ENCODE measurements around the gene FLII. TPM values are rescaled to one million over a fixed set of nuclear protein-coding genes. Genes with fewer than 3 reads are reported as not detected.
A peak's percentile ranks its signal among the peaks of the same experiment; 100 is the strongest.
"Not testable (repeated sequence)": the region's sequence is repeated elsewhere in the genome, so short reads cannot be mapped to it uniquely, and the experiment has no call there.

Gene FLII
- total RNA-seq, 1 donor from 2014 or later: 275 TPM

- Mint-ChIP-seq H3K9me3 (no peaks in the 10 kb centered on the region), H3K36me3 (ENCODE audit: low read depth) (peaks cover 3% of the 10 kb centered on the region), H3K4me3 (no peak overlapping the region), H3K27ac (no peak overlapping the region), H3K4me1 (peaks cover 19% of the 10 kb centered on the region), H3K27me3 (peaks cover 2% of the 10 kb centered on the region)
- DNase-seq: no peak
- intact Hi-C loops (cut with micrococcal nuclease): loop anchor here (5.0 kb wide), 1 partner anchor 87 kb away; no protein-coding TSS in a partner anchor
These were observed 29.3 kb downstream of the FLII start for GRCh38 chr17:18229254-18229653.

GRCh38 chr17:18228176-18228682 lies 30.3 kb downstream of the FLII start:
- DNase-seq: no peak
- Mint-ChIP-seq H3K4me1 (peaks cover 19% of the 10 kb centered on the region), H3K9me3 (no peaks in the 10 kb centered on the region), H3K27ac (no peak overlapping the region), H3K4me3 (no peak overlapping the region), H3K36me3 (ENCODE audit: low read depth) (peaks cover 3% of the 10 kb centered on the region), H3K27me3 (peaks cover 2% of the 10 kb centered on the region)
- intact Hi-C loops (cut with micrococcal nuclease): loop anchor here (5.0 kb wide), 1 partner anchor 86 kb away; no protein-coding TSS in a partner anchor

GRCh38 chr17:18227635-18228034 lies 30.9 kb downstream of the FLII start:
- no peak for DNase-seq
- Mint-ChIP-seq H3K4me1 (peaks cover 19% of the 10 kb centered on the region), H3K4me3 (no peak overlapping the region), H3K36me3 (ENCODE audit: low read depth) (peaks cover 3% of the 10 kb centered on the region), H3K27ac (no peak overlapping the region), H3K27me3 (peaks cover 2% of the 10 kb centered on the region), H3K9me3 (no peaks in the 10 kb centered on the region)
- intact Hi-C loops (cut with micrococcal nuclease): loop anchor here (5.0 kb wide), 1 partner anchor 85 kb away; no protein-coding TSS in a partner anchor

- H3K9me3 Mint-ChIP-seq: no peaks in the 10 kb centered on the region
These were observed 32.1 kb downstream of the FLII start for GRCh38 chr17:18226284-18226945.

GRCh38 chr17:18225642-18226283 lies 32.8 kb downstream of the FLII start:
- Mint-ChIP-seq H3K27ac (peak overlapping the region; percentile 89), H3K36me3 (ENCODE audit: low read depth) (peaks cover 3% of the 10 kb centered on the region), H3K4me3 (peak overlapping the region; percentile 99), H3K9me3 (no peaks in the 10 kb centered on the region), H3K27me3 (peaks cover 2% of the 10 kb centered on the region), H3K4me1 (peaks cover 19% of the 10 kb centered on the region)
- DNase-seq: no peak
- intact Hi-C loops (cut with micrococcal nuclease): loop anchor here (1.0 to 5.0 kb wide), 3 partner anchors 35 to 83 kb away; partner anchors contain the start of genes ALKBH5 and MIEF2

More at GRCh38 chr17:18226284-18226945, 32.1 kb downstream of the FLII start:
- Mint-ChIP-seq H3K4me3 (peak overlapping the region; percentile 99), H3K27me3 (peaks cover 2% of the 10 kb centered on the region), H3K36me3 (ENCODE audit: low read depth) (peaks cover 3% of the 10 kb centered on the region), H3K27ac (peak overlapping the region; percentile 89), H3K4me1 (peaks cover 19% of the 10 kb centered on the region)
- intact Hi-C loops (cut with micrococcal nuclease): loop anchor here (5.0 kb wide), 1 partner anchor 84 kb away; no protein-coding TSS in a partner anchor
- no peak for DNase-seq

GRCh38 chr17:18225121-18225641 lies 33.4 kb downstream of the FLII start, which contains the start of gene LLGL1:
Gene LLGL1, plus strand, starts transcription at chr17:18225635. Its CDS starts 48 bp downstream, at chr17:18225683.
- peak; percentile 99 for DNase-seq
- peaks cover 19% of the 10 kb centered on the region for H3K4me1 Mint-ChIP-seq
- H3K27me3 Mint-ChIP-seq: peaks cover 2% of the 10 kb centered on the region
- H3K4me3 Mint-ChIP-seq: peak within 1 kb of the TSS; percentile 99
- H3K36me3 Mint-ChIP-seq (ENCODE audit: low read depth): peaks cover 3% of the 10 kb centered on the region
- H3K9me3 Mint-ChIP-seq: no peaks in the 10 kb centered on the region
- intact Hi-C loops (cut with micrococcal nuclease): loop anchor here (1.0 to 5.0 kb wide), 3 partner anchors 35 to 83 kb away; partner anchors contain the start of genes ALKBH5 and MIEF2
- peak within 1 kb of the TSS; percentile 89 for H3K27ac Mint-ChIP-seq

GRCh38 chr17:18224387-18225120 lies 34.0 kb downstream of the FLII start:
- peak overlapping the region; percentile 72 for H3K4me3 Mint-ChIP-seq
- H3K27me3 Mint-ChIP-seq: peaks cover 2% of the 10 kb centered on the region
- H3K27ac Mint-ChIP-seq: peak overlapping the region; percentile 67
- H3K4me1 Mint-ChIP-seq: peaks cover 19% of the 10 kb centered on the region
- H3K9me3 Mint-ChIP-seq: no peaks in the 10 kb centered on the region
- intact Hi-C loops (cut with micrococcal nuclease): loop anchor here (1.0 to 5.0 kb wide), 3 partner anchors 36 to 82 kb away; partner anchors contain the start of genes ALKBH5 and MIEF2
- DNase-seq: no peak
- peaks cover 3% of the 10 kb centered on the region for H3K36me3 Mint-ChIP-seq (ENCODE audit: low read depth)

DNA sequence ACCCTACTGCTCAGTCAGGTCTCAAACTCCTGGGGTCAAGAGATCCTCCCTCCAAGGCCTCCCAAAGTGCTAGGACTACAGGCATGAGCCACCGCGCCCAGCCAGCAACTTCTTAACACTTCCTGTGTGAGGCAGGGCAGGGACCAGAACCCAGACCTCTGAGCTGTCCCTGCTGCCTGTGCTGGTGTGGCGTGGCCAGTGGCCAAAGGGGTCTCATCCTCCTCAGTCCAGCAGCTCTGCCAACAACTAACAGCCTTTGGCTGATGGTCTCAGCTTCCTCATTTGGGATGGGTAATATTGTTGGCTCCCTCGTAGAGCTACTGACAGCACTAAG lies 34.5 kb downstream of the FLII start:
- no peak for DNase-seq
- Mint-ChIP-seq H3K27me3 (peaks cover 2% of the 10 kb centered on the region), H3K27ac (no peak overlapping the region), H3K4me3 (no peak overlapping the region), H3K4me1 (peaks cover 19% of the 10 kb centered on the region), H3K36me3 (ENCODE audit: low read depth) (peaks cover 3% of the 10 kb centered on the region), H3K9me3 (no peaks in the 10 kb centered on the region)
- intact Hi-C loops (cut with micrococcal nuclease): no loop called here

DNA sequence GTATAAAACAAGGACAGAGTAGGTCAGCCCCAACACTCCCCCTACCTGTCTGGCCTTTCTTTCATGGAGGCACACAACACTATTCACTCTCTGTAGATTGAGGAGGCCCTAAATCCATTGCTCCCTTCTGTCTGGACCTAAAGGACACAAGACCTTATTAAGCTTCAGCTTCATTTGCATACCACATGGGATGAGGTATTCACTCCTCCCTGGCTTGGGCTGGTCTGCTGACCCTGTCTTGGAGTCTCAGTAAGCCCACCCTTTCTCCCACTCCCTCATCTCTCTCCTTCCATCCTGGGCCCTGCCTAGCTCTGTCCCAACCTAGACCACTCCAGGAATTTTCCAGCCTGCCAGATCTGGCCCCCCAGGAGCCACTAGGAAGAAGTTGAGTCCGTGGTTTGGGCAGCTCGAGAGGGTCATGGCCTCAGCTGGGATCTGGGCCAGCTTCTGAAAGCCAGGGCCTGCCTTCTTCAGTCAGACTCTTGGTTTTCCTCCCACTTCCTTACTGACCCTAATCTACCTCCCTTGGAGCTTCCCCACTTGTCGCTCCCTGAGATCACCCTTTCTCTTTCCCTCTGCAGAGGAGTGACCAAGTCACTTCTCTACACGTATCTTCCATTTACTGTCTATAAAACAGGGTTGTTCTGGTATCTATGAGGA lies 39.7 kb downstream of the FLII start:
- no peaks in the 10 kb centered on the region for H3K9me3 Mint-ChIP-seq

GRCh38 chr17:18217412-18218015 lies 41.0 kb downstream of the FLII start:
- Mint-ChIP-seq H3K9me3 (no peaks in the 10 kb centered on the region), H3K27ac (no peak overlapping the region), H3K4me1 (no peaks in the 10 kb centered on the region), H3K4me3 (no peak overlapping the region), H3K27me3 (no peaks in the 10 kb centered on the region), H3K36me3 (ENCODE audit: low read depth) (no peaks in the 10 kb centered on the region)
- DNase-seq: peak; percentile 93
- intact Hi-C loops (cut with micrococcal nuclease): no loop called here

More for the DNA sequence above, 39.7 kb downstream of the FLII start:
- Mint-ChIP-seq H3K27ac (no peak overlapping the region), H3K4me1 (no peaks in the 10 kb centered on the region), H3K36me3 (ENCODE audit: low read depth) (no peaks in the 10 kb centered on the region), H3K27me3 (no peaks in the 10 kb centered on the region), H3K4me3 (no peak overlapping the region)
- DNase-seq: no peak
- intact Hi-C loops (cut with micrococcal nuclease): no loop called here

DNA sequence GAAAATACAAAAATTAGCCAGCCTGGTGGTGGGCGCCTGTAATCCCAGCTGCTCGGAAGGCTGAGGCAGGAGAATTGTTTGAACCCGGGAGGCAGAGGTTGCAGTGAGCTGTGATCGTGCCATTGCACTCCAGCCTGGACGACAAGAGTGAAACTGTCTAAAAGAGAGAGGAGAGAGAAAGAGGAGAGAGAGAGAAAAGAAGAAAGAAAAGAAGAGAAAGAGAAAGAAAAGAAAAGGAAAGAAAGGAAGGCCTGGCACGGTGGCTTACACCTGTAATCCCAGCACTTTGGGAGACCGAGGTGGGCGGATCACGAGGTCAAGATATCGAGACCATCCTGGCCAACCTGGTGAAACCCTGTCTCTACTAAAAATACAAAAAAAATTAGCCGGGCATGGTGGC lies 41.6 kb downstream of the FLII start:
- H3K4me1 Mint-ChIP-seq; H3K27ac Mint-ChIP-seq; H3K36me3 Mint-ChIP-seq (ENCODE audit: low read depth); H3K4me3 Mint-ChIP-seq; H3K27me3 Mint-ChIP-seq; H3K9me3 Mint-ChIP-seq; DNase-seq; intact Hi-C loops (cut with micrococcal nuclease): not testable (repeated sequence)

DNA sequence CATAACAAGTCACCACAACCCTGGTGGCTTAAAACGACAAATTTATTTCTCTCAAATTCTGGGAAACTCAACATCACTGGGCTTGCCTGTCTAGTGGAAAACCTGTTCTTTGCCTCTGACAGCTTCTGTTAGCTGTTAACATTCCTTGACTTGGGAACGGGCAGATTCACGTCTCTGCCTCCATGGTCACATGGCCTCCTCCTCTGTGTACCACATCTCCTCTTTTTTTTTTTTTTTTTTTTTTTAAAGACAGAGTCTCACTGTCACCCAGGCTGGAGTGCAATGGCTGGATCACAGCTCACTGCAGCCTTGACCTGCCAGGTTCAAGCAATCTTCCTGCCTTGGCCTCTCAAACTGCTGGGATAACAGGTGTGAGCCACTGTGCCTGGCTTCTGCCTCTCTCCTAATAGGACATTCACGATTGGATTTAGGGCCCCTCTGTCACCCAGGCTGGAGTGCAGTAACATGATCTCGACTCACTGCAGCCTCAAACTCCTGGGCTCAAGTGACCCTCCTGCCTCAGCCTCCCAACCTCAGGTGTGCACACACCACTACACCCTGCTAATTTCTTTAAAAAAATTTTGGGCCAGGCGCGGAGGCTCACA lies 44.8 kb downstream of the FLII start:
- Mint-ChIP-seq H3K4me1 (no peaks in the 10 kb centered on the region), H3K9me3 (no peaks in the 10 kb centered on the region), H3K4me3 (no peak overlapping the region), H3K27me3 (no peaks in the 10 kb centered on the region), H3K36me3 (ENCODE audit: low read depth) (peaks cover 13% of the 10 kb centered on the region), H3K27ac (no peak overlapping the region)
- intact Hi-C loops (cut with micrococcal nuclease): no loop called here
- DNase-seq: no peak
